ENCODE data around the gene DLK1.

The DLK1 gene

GRCh38 chr14:100714258-100714892 lies 12.3 kb upstream of the DLK1 start:
- DNase-seq (ENCODE audit: low spot score), result no peak

- no peak for DNase-seq (ENCODE audit: low spot score)
These were observed 11.4 kb upstream of the DLK1 start for GRCh38 chr14:100715332-100715731.

- DNase-seq (ENCODE audit: low spot score), result no peak
These were observed 10.9 kb upstream of the DLK1 start for GRCh38 chr14:100715803-100716202.

- DNase-seq (ENCODE audit: low spot score), result no peak
These were observed 9.3 kb upstream of the DLK1 start for GRCh38 chr14:100717386-100717785.

- no peak for DNase-seq (ENCODE audit: low spot score)
These were observed 6.6 kb upstream of the DLK1 start for GRCh38 chr14:100719976-100720520.

- no peak for DNase-seq (ENCODE audit: low spot score)
These were observed 5.1 kb upstream of the DLK1 start for GRCh38 chr14:100721568-100721967.

GRCh38 chr14:100722367-100722766 lies 4.3 kb upstream of the DLK1 start:
- DNase-seq (ENCODE audit: low spot score), result no peak

GRCh38 chr14:100723135-100723829 lies 3.4 kb upstream of the DLK1 start:
- DNase-seq (ENCODE audit: low spot score), result no peak

GRCh38 chr14:100723830-100724437 lies 2.8 kb upstream of the DLK1 start:
- DNase-seq (ENCODE audit: low spot score), result no peak

GRCh38 chr14:100724536-100724935 lies 2.2 kb upstream of the DLK1 start:
- DNase-seq (ENCODE audit: low spot score), result no peak

- no peak for DNase-seq (ENCODE audit: low spot score)
These were observed 905 bp upstream of the DLK1 start for GRCh38 chr14:100725587-100726387.

GRCh38 chr14:100727086-100727872 lies 587 bp downstream of the DLK1 start:
- DNase-seq (ENCODE audit: low spot score), result no peak

- no peak for DNase-seq (ENCODE audit: low spot score)
These were observed 1.2 kb downstream of the DLK1 start for GRCh38 chr14:100727873-100728240.

GRCh38 chr14:100728962-100729361 lies 2.3 kb downstream of the DLK1 start:
- DNase-seq (ENCODE audit: low spot score), result no peak

GRCh38 chr14:100729982-100730381 lies 3.3 kb downstream of the DLK1 start:
- no peak for DNase-seq (ENCODE audit: low spot score)

- DNase-seq (ENCODE audit: low spot score), result no peak
These were observed 3.9 kb downstream of the DLK1 start for GRCh38 chr14:100730581-100730980.

GRCh38 chr14:100731011-100731670 lies 4.4 kb downstream of the DLK1 start:
- DNase-seq (ENCODE audit: low spot score), result no peak

- DNase-seq (ENCODE audit: low spot score), result no peak
These were observed 5.4 kb downstream of the DLK1 start for GRCh38 chr14:100731846-100732765.

GRCh38 chr14:100732766-100733100 lies 6.0 kb downstream of the DLK1 start:
- no peak for DNase-seq (ENCODE audit: low spot score)

Data from HuH-7.5 (cell line).